AG04450 (cell line): ENCODE measurements around the gene CDX1. TPM values are rescaled to one million over a fixed set of nuclear protein-coding genes. Genes with fewer than 3 reads are reported as not detected.

ENCODE experiments used
- CTCF ChIA-PET: fragments of 300-600, 350-600 bp; formaldehyde crosslinking; extraction: SDS; loops from one replicate; lab custom pipeline; 2022; ENCODE audit warnings: antibody characterized with exemption, inconsistent platforms; lab: Charles Lee
- POLR2A ChIA-PET: fragments of 350-600 bp; formaldehyde crosslinking; extraction: SDS; loops from one replicate; lab custom pipeline; 2021; ENCODE audit warnings: antibody characterized with exemption, inconsistent platforms; lab: Yijun Ruan, JAX
- DNase-seq: peaks from one replicate; pipeline ENCODE4 v3.0.0-alpha.2; 2011; ENCODE audit warnings: low read depth, low spot score
- H3K27ac ChIP-seq: one replicate; pipeline ENCODE4 v1.5.1; 2012; ENCODE audit warnings: low read depth, low read length, control low read depth
- H3K27me3 ChIP-seq: one replicate; pipeline ENCODE4 v1.6.0; 2012; ENCODE audit warnings: low read length; ENCODE audit not compliant: control insufficient read depth, insufficient read depth
- H3K4me3 ChIP-seq: 2 replicates; pipeline ENCODE4 v1.5.1; 2011; ENCODE audit warnings: mild to moderate bottlenecking, low read depth, low read length, control low read depth
- H3K9me3 ChIP-seq: 2 replicates; pipeline ENCODE4 v1.5.1; 2012; ENCODE audit warnings: low read length; ENCODE audit not compliant: control insufficient read depth, insufficient read depth
- CTCF ChIP-seq: IDR thresholded peaks from 2 replicates; pipeline ENCODE4 v1.5.1; 2011; ENCODE audit warnings: low read depth, low read length, control low read depth, inconsistent platforms
- polyA plus RNA-seq: library from polyadenylated mRNA; depleted of rRNA; stranded (reverse); fragments of >200 nt; gene quantifications from 2 replicates; pipeline ENCODE4 v1.2.3, GENCODE V29; 2011

The CDX1 gene
- polyA plus RNA-seq, 1 experiment = 0.30 TPM

DNA sequence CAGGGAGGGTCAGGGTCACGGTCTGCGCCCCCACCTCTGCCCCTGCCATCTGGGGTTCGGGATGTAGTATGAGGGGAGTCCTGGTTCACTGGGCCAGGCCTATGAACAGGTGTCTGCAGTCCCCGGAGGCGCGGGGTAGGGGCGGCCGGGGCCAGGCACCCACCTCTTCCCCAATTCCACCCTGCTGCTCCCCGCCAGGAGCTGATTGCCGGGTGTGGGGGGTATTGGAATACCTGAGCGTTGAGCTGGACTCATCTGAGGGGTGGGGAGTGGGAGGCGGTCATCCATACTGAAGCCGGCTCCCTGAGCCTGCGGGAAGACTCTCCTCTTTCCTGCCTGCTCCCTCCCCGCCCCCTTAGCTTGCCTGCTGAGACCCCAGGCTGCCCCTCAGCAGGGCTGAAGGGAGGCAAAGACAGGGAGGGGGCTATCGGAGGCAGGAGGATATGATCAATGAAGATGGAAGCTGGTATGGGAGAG lies 24.0 kb downstream of the CDX1 start:
- Histone ChIP-seq H3K27me3 (peaks cover 64% of the 10 kb centered on the region), H3K4me3 (no peak overlapping the region), H3K27ac (no peak overlapping the region), H3K9me3 (peaks cover 4% of the 10 kb centered on the region; the same call in 1 of the 2 replicates)
- no peak for DNase-seq
- POLR2A ChIA-PET = no interaction called here
- TF ChIP-seq CTCF = no peak
- CTCF ChIA-PET = interaction anchor here (0.9 kb wide), 1 partner anchor 14 kb away, joined by 3 read pairs; no protein-coding TSS in a partner anchor

DNA sequence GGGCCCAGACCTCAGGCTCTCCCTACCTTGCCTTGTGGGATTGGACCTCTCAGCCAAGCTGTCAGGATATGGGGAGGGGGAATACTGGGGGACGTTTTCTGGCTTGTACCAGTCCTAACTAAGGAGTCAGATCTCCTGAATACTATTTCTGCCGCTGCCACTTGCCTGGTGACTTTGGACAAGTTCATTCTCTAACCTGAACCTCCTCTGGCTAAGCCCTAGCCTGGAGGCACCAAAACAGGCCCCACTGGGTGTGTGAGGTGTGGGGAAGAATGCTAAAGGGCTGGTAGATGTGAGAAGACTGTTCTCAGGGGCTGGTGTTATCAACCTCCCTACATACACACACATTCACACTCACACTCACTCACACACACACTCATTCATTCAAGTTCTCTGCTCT lies 24.4 kb downstream of the CDX1 start:
- no peak for TF ChIP-seq CTCF
- DNase-seq = no peak
- Histone ChIP-seq H3K4me3 (no peak overlapping the region), H3K9me3 (peaks cover 4% of the 10 kb centered on the region; the same call in 1 of the 2 replicates), H3K27ac (no peak overlapping the region), H3K27me3 (peaks cover 64% of the 10 kb centered on the region)
- CTCF ChIA-PET = interaction anchor here (0.7 kb wide), 1 partner anchor 160 kb away, joined by 3 read pairs; no protein-coding TSS in a partner anchor
- POLR2A ChIA-PET = no interaction called here

DNA sequence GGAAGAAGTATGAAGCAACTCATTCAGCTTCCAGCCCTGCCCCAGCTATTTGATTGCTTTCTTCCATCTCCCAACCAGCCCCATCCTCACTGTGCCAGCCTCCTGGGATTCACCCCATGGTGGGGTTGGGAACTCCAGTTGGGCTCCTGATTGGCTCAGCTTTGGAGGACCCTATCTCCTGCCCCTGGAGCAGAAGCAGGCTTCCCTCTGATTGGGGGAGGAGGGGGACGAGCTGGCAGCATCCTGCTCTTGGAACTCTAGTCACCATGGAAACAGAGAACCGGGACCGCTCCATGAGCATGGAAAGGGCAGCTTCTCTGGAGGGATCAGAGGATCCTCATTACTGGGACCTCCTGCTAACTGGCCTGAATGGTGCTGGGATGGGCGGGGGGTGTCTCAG lies 25.9 kb downstream of the CDX1 start:
- H3K4me3 ChIP-seq = no peak overlapping the region
- ChIA-PET POLR2A (no interaction called here), CTCF (interaction anchor here (2.4 kb wide), 1 partner anchor 17 kb away, joined by 6 read pairs; no protein-coding TSS in a partner anchor)
- peaks cover 63% of the 10 kb centered on the region for H3K27me3 ChIP-seq
- no peak for DNase-seq
- TF ChIP-seq CTCF = no peak
- H3K9me3 ChIP-seq = peaks cover 4% of the 10 kb centered on the region; the same call in 1 of the 2 replicates
- H3K27ac ChIP-seq = no peak overlapping the region

- POLR2A ChIA-PET = interaction anchor here (1.3 kb wide), 1 partner anchor 19 kb away, joined by 4 read pairs; no protein-coding TSS in a partner anchor
- no peak for DNase-seq
- CTCF ChIA-PET = interaction anchor here (1.2 kb wide), 1 partner anchor 23 kb away, joined by 3 read pairs; no protein-coding TSS in a partner anchor
- Histone ChIP-seq H3K9me3 (peaks cover 4% of the 10 kb centered on the region; the same call in 1 of the 2 replicates), H3K4me3 (no peak overlapping the region), H3K27me3 (peaks cover 50% of the 10 kb centered on the region), H3K27ac (no peak overlapping the region)
- TF ChIP-seq CTCF = no peak
Observed at GRCh38 chr5:150195736-150196485, 29.3 kb downstream of the CDX1 start.

- ChIA-PET CTCF (no interaction called here), POLR2A (no interaction called here)
- H3K27me3 ChIP-seq = peaks cover 47% of the 10 kb centered on the region
- DNase-seq = no peak
- no peak for TF ChIP-seq CTCF
- no peak overlapping the region for H3K4me3 ChIP-seq
- H3K9me3 ChIP-seq = peaks cover 4% of the 10 kb centered on the region; the same call in 1 of the 2 replicates
- H3K27ac ChIP-seq = no peak overlapping the region
Observed at GRCh38 chr5:150196514-150196913, 29.9 kb downstream of the CDX1 start.
